Smooth muscle cell (in vitro differentiated cells): Measurements from ENCODE around the gene TET2. TPM values are rescaled to one million over a fixed set of nuclear protein-coding genes. Genes with fewer than 3 reads are reported as not detected.

Experiments used
- DNase-seq: peaks from one replicate; lab custom pipeline; 2025; ENCODE audit not compliant: unreplicated experiment; lab: John Stamatoyannopoulos, UW
- H2AFZ ChIP-seq: fragments of 200-600 bp; sonication (generic); 2 replicates; pipeline ENCODE4 v1.6.0; 2016; ENCODE audit warnings: antibody characterized with exemption, low read depth, mild to moderate bottlenecking
- H3F3A ChIP-seq: fragments of 200-600 bp; sonication (generic); 2 replicates; pipeline ENCODE4 v1.6.0; 2017; ENCODE audit warnings: antibody characterized with exemption, low read depth
- H3K27ac ChIP-seq: fragments of 200-600 bp; sonication (generic); 2 replicates; pipeline ENCODE4 v1.5.1; 2016; ENCODE audit warnings: low read depth, mild to moderate bottlenecking
- H3K27me3 ChIP-seq: fragments of 200-600 bp; sonication (generic); 2 replicates; pipeline ENCODE4 v1.6.1; 2016; ENCODE audit warnings: low read depth, mild to moderate bottlenecking
- H3K36me3 ChIP-seq: fragments of 200-600 bp; sonication (generic); 2 replicates; pipeline ENCODE4 v1.5.1; 2016; ENCODE audit warnings: low read depth
- H3K4me1 ChIP-seq: fragments of 200-600 bp; sonication (generic); 2 replicates; pipeline ENCODE4 v1.5.1; 2016; ENCODE audit warnings: low read depth
- H3K4me2 ChIP-seq: fragments of 200-600 bp; sonication (generic); 2 replicates; pipeline ENCODE4 v1.6.0; 2016; ENCODE audit warnings: mild to moderate bottlenecking
- H3K4me3 ChIP-seq: fragments of 200-600 bp; sonication (generic); 2 replicates; pipeline ENCODE4 v1.5.1; 2016; ENCODE audit warnings: mild to moderate bottlenecking
- H3K79me2 ChIP-seq: fragments of 200-600 bp; sonication (generic); 2 replicates; pipeline ENCODE4 v1.6.0; 2016; ENCODE audit warnings: low read depth, mild to moderate bottlenecking
- H3K9ac ChIP-seq: fragments of 200-600 bp; sonication (generic); 2 replicates; pipeline ENCODE4 v1.6.0; 2016; ENCODE audit warnings: low read depth
- H3K9me3 ChIP-seq: fragments of 200-600 bp; sonication (generic); replicated peaks from 2 replicates; pipeline ENCODE4 v1.5.1; 2016; ENCODE audit warnings: low read depth
- H4K20me1 ChIP-seq: fragments of 200-600 bp; sonication (generic); 2 replicates; pipeline ENCODE4 v1.6.0; 2016; ENCODE audit warnings: low read depth
- WGBS: methylation state at CpG from one replicate; pipeline ENCODE4 v1.1.7; 2016; ENCODE audit warnings: low lambda C conversion rate; 5-methylcytosine and 5-hydroxymethylcytosine counted together
- polyA plus RNA-seq: library from polyadenylated mRNA; unstranded; fragments of >200 nt; fragmentation: Nextera tagmentation; extraction: Ambion mirVana; gene quantifications from 2 replicates; pipeline ENCODE4 v1.2.1, GENCODE V29; 2016
- total RNA-seq: library from RNA; depleted of rRNA; stranded (reverse); fragments of >200 nt; gene quantifications from 2 replicates; pipeline ENCODE4 v1.2.3, GENCODE V29; 2014
- TF ChIP-seq, protein P1 (sequence below): fragments of 200-600 bp; sonication (generic); IDR thresholded peaks from 2 replicates; pipeline ENCODE4 v1.5.1; 2017; ENCODE audit warnings: borderline replicate concordance, mild to moderate bottlenecking, antibody characterized with exemption; ENCODE audit not compliant: insufficient read depth, poor library complexity, severe bottlenecking

TET2 gene
- total and polyA plus RNA-seq, 2 experiments from 2014 or later = 2.7 to 20.5 TPM

GRCh38 chr4:105236916-105237311 is 90.2 kb downstream of the TET2 start:
- no peaks in the 10 kb centered on the region for H3F3A ChIP-seq
- no peak for DNase-seq
- H3K4me1 ChIP-seq = no peaks in the 10 kb centered on the region
- no peak overlapping the region for H3K4me2 ChIP-seq
- H3K4me3 ChIP-seq = no peak overlapping the region
- H3K27ac ChIP-seq = no peak overlapping the region
- no peaks in the 10 kb centered on the region for H3K27me3 ChIP-seq
- H3K36me3 ChIP-seq = no peaks in the 10 kb centered on the region
- no peak overlapping the region for H3K9ac ChIP-seq
- no peak overlapping the region for H2AFZ ChIP-seq
- no peaks in the 10 kb centered on the region for H3K9me3 ChIP-seq
- H3K79me2 ChIP-seq = no peaks in the 10 kb centered on the region
- peaks cover 27% of the 10 kb centered on the region for H4K20me1 ChIP-seq
- 98% methylated on average over 2 of the region's 2 CpGs for WGBS
- TF ChIP-seq, protein P1, sequence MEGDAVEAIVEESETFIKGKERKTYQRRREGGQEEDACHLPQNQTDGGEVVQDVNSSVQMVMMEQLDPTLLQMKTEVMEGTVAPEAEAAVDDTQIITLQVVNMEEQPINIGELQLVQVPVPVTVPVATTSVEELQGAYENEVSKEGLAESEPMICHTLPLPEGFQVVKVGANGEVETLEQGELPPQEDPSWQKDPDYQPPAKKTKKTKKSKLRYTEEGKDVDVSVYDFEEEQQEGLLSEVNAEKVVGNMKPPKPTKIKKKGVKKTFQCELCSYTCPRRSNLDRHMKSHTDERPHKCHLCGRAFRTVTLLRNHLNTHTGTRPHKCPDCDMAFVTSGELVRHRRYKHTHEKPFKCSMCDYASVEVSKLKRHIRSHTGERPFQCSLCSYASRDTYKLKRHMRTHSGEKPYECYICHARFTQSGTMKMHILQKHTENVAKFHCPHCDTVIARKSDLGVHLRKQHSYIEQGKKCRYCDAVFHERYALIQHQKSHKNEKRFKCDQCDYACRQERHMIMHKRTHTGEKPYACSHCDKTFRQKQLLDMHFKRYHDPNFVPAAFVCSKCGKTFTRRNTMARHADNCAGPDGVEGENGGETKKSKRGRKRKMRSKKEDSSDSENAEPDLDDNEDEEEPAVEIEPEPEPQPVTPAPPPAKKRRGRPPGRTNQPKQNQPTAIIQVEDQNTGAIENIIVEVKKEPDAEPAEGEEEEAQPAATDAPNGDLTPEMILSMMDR = no peak

DNA sequence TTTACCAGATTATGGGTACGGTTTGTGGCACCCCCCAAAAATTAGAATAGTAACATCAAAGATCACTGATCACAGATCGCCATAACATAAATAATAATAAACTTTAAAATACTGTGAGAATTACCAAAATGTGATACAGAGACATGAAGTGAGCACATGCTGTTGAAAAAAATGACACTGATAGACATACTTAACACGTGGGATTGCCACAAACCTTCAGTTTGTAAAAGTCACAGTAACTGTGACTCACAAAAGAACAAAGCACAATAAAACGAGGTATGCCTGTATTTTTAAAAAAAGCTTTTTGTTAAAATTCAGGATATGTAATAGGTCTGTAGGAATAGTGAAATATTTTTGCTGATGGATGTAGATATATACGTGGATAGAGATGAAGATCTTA is 93.4 kb downstream of the TET2 start:
- TF ChIP-seq, protein P1 = no peak
- Histone ChIP-seq H3K4me3 (no peak overlapping the region), H3K4me2 (no peak overlapping the region), H3K36me3 (no peaks in the 10 kb centered on the region), H3K27me3 (no peaks in the 10 kb centered on the region), H3K9me3 (no peaks in the 10 kb centered on the region), H3K79me2 (no peaks in the 10 kb centered on the region), H2AFZ (no peak overlapping the region), H3K4me1 (no peaks in the 10 kb centered on the region), H3F3A (no peaks in the 10 kb centered on the region), H3K9ac (no peak overlapping the region), H3K27ac (no peak overlapping the region), H4K20me1 (peaks cover 15% of the 10 kb centered on the region)
- WGBS = 91% methylated on average over 5 of the region's 5 CpGs
- no peak for DNase-seq

GRCh38 chr4:105241451-105241850 is 94.8 kb downstream of the TET2 start:
- H3K4me2 ChIP-seq = no peak overlapping the region
- H3K27me3 ChIP-seq = no peaks in the 10 kb centered on the region
- no peaks in the 10 kb centered on the region for H3K4me1 ChIP-seq
- no peaks in the 10 kb centered on the region for H3F3A ChIP-seq
- TF ChIP-seq, protein P1 = no peak
- H3K9me3 ChIP-seq = no peaks in the 10 kb centered on the region
- H3K27ac ChIP-seq = no peak overlapping the region
- H3K79me2 ChIP-seq = no peaks in the 10 kb centered on the region
- H3K9ac ChIP-seq = no peak overlapping the region
- no peaks in the 10 kb centered on the region for H3K36me3 ChIP-seq
- peaks cover 15% of the 10 kb centered on the region for H4K20me1 ChIP-seq
- DNase-seq = no peak
- no peak overlapping the region for H2AFZ ChIP-seq
- 94% methylated on average over 4 of the region's 4 CpGs for WGBS
- H3K4me3 ChIP-seq = no peak overlapping the region

DNA sequence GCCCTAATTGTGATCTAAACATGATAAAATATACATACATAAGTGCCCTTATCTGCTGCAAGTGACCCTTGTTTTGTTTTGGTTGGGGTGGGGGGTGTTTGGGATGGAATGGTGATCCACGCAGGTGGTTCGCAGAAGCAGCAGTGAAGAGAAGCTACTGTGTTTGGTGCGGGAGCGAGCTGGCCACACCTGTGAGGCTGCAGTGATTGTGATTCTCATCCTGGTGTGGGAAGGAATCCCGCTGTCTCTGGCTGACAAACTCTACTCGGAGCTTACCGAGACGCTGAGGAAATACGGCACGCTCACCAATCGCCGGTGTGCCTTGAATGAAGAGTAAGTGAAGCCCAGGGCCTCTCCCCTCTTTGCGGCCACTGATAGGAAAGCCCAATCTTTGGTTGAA is 96.8 kb downstream of the TET2 start:
- peaks cover 15% of the 10 kb centered on the region for H4K20me1 ChIP-seq
- TF ChIP-seq, protein P1 = no peak
- H3K4me1 ChIP-seq = no peaks in the 10 kb centered on the region
- no peak overlapping the region for H3K4me3 ChIP-seq
- no peak overlapping the region for H3K4me2 ChIP-seq
- H3K36me3 ChIP-seq = no peaks in the 10 kb centered on the region
- no peaks in the 10 kb centered on the region for H3K27me3 ChIP-seq
- no peaks in the 10 kb centered on the region for H3F3A ChIP-seq
- no peak overlapping the region for H3K9ac ChIP-seq
- 93% methylated on average over 13 of the region's 13 CpGs for WGBS
- DNase-seq = no peak
- H3K9me3 ChIP-seq = no peaks in the 10 kb centered on the region
- H3K27ac ChIP-seq = no peak overlapping the region
- H2AFZ ChIP-seq = no peak overlapping the region
- H3K79me2 ChIP-seq = no peaks in the 10 kb centered on the region
